Hematopoietic multipotent progenitor cell treated with erythropoietin and hydrocortisone succinate and interleukin-3 and kit ligand, for 6 days (in vitro differentiated cells): ENCODE results near the gene TUBA4B.
"Not testable (repeated sequence)": the region's sequence is repeated elsewhere in the genome, so short reads cannot be mapped to it uniquely, and the experiment has no call there.

Experiments used
- DNase-seq: peaks from one replicate; pipeline ENCODE4 v3.0.0-alpha.2; 2015

TUBA4B gene

GRCh38 chr2:219248845-219249202, 4.2 kb upstream of the TUBA4B start:
- no peak for DNase-seq

GRCh38 chr2:219249203-219249980, 3.7 kb upstream of the TUBA4B start:
- peak; percentile 80 for DNase-seq

GRCh38 chr2:219250049-219250781, 2.8 kb upstream of the TUBA4B start:
- peak; percentile 53 for DNase-seq

GRCh38 chr2:219251656-219252055, 1.4 kb upstream of the TUBA4B start:
- no peak for DNase-seq

- DNase-seq = no peak
Measured at GRCh38 chr2:219252084-219252483, 959 bp upstream of the TUBA4B start.

GRCh38 chr2:219252570-219252899, 508 bp upstream of the TUBA4B start:
- no peak for DNase-seq

- DNase-seq = peak; percentile 89
Measured at GRCh38 chr2:219253753-219254589, 928 bp downstream of the TUBA4B start, which contains the start of gene TUBA4A. TUBA4A (minus strand) TSS chr2:219253918; CDS start chr2:219253858, 60 bp downstream.

GRCh38 chr2:219254590-219255201, 1.7 kb downstream of the TUBA4B start:
- peak; percentile 56 for DNase-seq

- DNase-seq = not testable (repeated sequence)
Measured at GRCh38 chr2:219258942-219259341, 5.9 kb downstream of the TUBA4B start.

GRCh38 chr2:219261024-219261855, 8.2 kb downstream of the TUBA4B start:
- DNase-seq = no peak

- no peak for DNase-seq
Measured at GRCh38 chr2:219266232-219266631, 13.2 kb downstream of the TUBA4B start.

- DNase-seq = no peak
Measured at GRCh38 chr2:219266886-219267285, 13.8 kb downstream of the TUBA4B start.

- no peak for DNase-seq
Measured at GRCh38 chr2:219268294-219268693, 15.3 kb downstream of the TUBA4B start.

- DNase-seq = no peak
Measured at GRCh38 chr2:219269362-219270054, 16.5 kb downstream of the TUBA4B start.

- no peak for DNase-seq
Measured at GRCh38 chr2:219270055-219270372, 17.0 kb downstream of the TUBA4B start.

GRCh38 chr2:219271021-219271420, 18.0 kb downstream of the TUBA4B start:
- no peak for DNase-seq

- no peak for DNase-seq
Measured at GRCh38 chr2:219272356-219272755, 19.3 kb downstream of the TUBA4B start.

GRCh38 chr2:219272995-219273394, 20.0 kb downstream of the TUBA4B start:
- DNase-seq = no peak

GRCh38 chr2:219273937-219274336, 20.9 kb downstream of the TUBA4B start:
- no peak for DNase-seq

- no peak for DNase-seq
Measured at GRCh38 chr2:219274361-219274921, 21.4 kb downstream of the TUBA4B start.
